ENCODE measurements around the gene ZNF81. TPM values are rescaled to one million over a fixed set of nuclear protein-coding genes. Genes with fewer than 3 reads are reported as not detected.
"Not testable (repeated sequence)": the region's sequence is repeated elsewhere in the genome, so short reads cannot be mapped to it uniquely, and the experiment has no call there.

Gene ZNF81
- under 1 TPM; 0.65 to 0.86 TPM for polyA plus RNA-seq

GRCh38 chrX:47836164-47837072 is at the start of gene ZNF81:
Gene ZNF81 (plus strand): TSS chrX:47836902. CDS start chrX:47846268, 9,366 bp downstream.
- peak within 1 kb of the TSS; percentile 45 to 52 for H3K27ac ChIP-seq (ENCODE audit: low read depth in 2 of 2, low read length in 1 of 2)
- no peaks in the 10 kb centered on the region for H3K4me1 ChIP-seq (ENCODE audit: control insufficient read depth in 2 of 2, insufficient read depth in 2 of 2, low read length in 1 of 2)
- no peaks in the 10 kb centered on the region for H3K36me3 ChIP-seq (ENCODE audit: control insufficient read depth in 2 of 2, insufficient read depth in 2 of 2, low read length in 1 of 2)
- H3K27me3 ChIP-seq (ENCODE audit: control insufficient read depth in 1 of 2, insufficient read depth in 2 of 2, low read length in 2 of 2): peaks cover 0 to 3% of the 10 kb centered on the region in 2 donors
- peak within 1 kb of the TSS; percentile 45 to 54 for H3K4me3 ChIP-seq (ENCODE audit: low read depth in 1 of 2, low read length in 2 of 2)
- no peaks in the 10 kb centered on the region for H3K9me3 ChIP-seq (ENCODE audit: control insufficient read depth in 2 of 2, insufficient read depth in 1 of 2, low read depth in 1 of 2, low read length in 1 of 2)
- WGBS, 2 donors: 1 to 30% methylated on average over 41 of the region's 41 CpGs

- Histone ChIP-seq H3K4me1 (ENCODE audit: control insufficient read depth in 2 of 2, insufficient read depth in 2 of 2, low read length in 1 of 2) (no peaks in the 10 kb centered on the region), H3K9me3 (ENCODE audit: control insufficient read depth in 2 of 2, insufficient read depth in 1 of 2, low read depth in 1 of 2, low read length in 1 of 2) (no peaks in the 10 kb centered on the region), H3K36me3 (ENCODE audit: control insufficient read depth in 2 of 2, insufficient read depth in 2 of 2, low read length in 1 of 2) (no peaks in the 10 kb centered on the region), H3K4me3 (ENCODE audit: low read depth in 1 of 2, low read length in 2 of 2) (no peak overlapping the region), H3K27me3 (ENCODE audit: control insufficient read depth in 1 of 2, insufficient read depth in 2 of 2, low read length in 2 of 2) (no peaks in the 10 kb centered on the region), H3K27ac (ENCODE audit: low read depth in 2 of 2, low read length in 1 of 2) (no peak overlapping the region)
- 48 to 59% methylated on average over 3 of the region's 3 CpGs for WGBS, 2 donors
Observed at GRCh38 chrX:47796433-47796906, 40.2 kb upstream of the ZNF81 start.

- Histone ChIP-seq H3K27me3 (ENCODE audit: control insufficient read depth in 1 of 2, insufficient read depth in 2 of 2, low read length in 2 of 2) (no peaks in the 10 kb centered on the region), H3K4me1 (ENCODE audit: control insufficient read depth in 2 of 2, insufficient read depth in 2 of 2, low read length in 1 of 2) (no peaks in the 10 kb centered on the region), H3K36me3 (ENCODE audit: control insufficient read depth in 2 of 2, insufficient read depth in 2 of 2, low read length in 1 of 2) (no peaks in the 10 kb centered on the region), H3K9me3 (ENCODE audit: control insufficient read depth in 2 of 2, insufficient read depth in 1 of 2, low read depth in 1 of 2, low read length in 1 of 2) (no peaks in the 10 kb centered on the region), H3K4me3 (ENCODE audit: low read depth in 1 of 2, low read length in 2 of 2) (no peak overlapping the region), H3K27ac (ENCODE audit: low read depth in 2 of 2, low read length in 1 of 2) (no peak overlapping the region)
- 54 to 60% methylated on average over 2 of the region's 2 CpGs for WGBS, 2 donors
Observed at GRCh38 chrX:47797084-47797483, 39.6 kb upstream of the ZNF81 start.

- H3K36me3 ChIP-seq (ENCODE audit: control insufficient read depth in 2 of 2, insufficient read depth in 2 of 2, low read length in 1 of 2): no peaks in the 10 kb centered on the region
- H3K9me3 ChIP-seq (ENCODE audit: control insufficient read depth in 2 of 2, insufficient read depth in 1 of 2, low read depth in 1 of 2, low read length in 1 of 2): no peaks in the 10 kb centered on the region
- 67 to 84% methylated on average over 2 of the region's 2 CpGs for WGBS, 2 donors
- no peaks in the 10 kb centered on the region for H3K27me3 ChIP-seq (ENCODE audit: control insufficient read depth in 1 of 2, insufficient read depth in 2 of 2, low read length in 2 of 2)
- H3K4me3 ChIP-seq (ENCODE audit: low read depth in 1 of 2, low read length in 2 of 2): no peak overlapping the region
- H3K27ac ChIP-seq (ENCODE audit: low read depth in 2 of 2, low read length in 1 of 2): no peak overlapping the region
- H3K4me1 ChIP-seq (ENCODE audit: control insufficient read depth in 2 of 2, insufficient read depth in 2 of 2, low read length in 1 of 2): no peaks in the 10 kb centered on the region
Observed at GRCh38 chrX:47798861-47799260, 37.8 kb upstream of the ZNF81 start.

- Histone ChIP-seq H3K27me3 (ENCODE audit: control insufficient read depth in 1 of 2, insufficient read depth in 2 of 2, low read length in 2 of 2) (peaks cover 0 to 2% of the 10 kb centered on the region in 2 donors), H3K4me3 (ENCODE audit: low read depth in 1 of 2, low read length in 2 of 2) (no peak overlapping the region), H3K27ac (ENCODE audit: low read depth in 2 of 2, low read length in 1 of 2) (no peak overlapping the region), H3K36me3 (ENCODE audit: control insufficient read depth in 2 of 2, insufficient read depth in 2 of 2, low read length in 1 of 2) (no peaks in the 10 kb centered on the region), H3K9me3 (ENCODE audit: control insufficient read depth in 2 of 2, insufficient read depth in 1 of 2, low read depth in 1 of 2, low read length in 1 of 2) (no peaks in the 10 kb centered on the region), H3K4me1 (ENCODE audit: control insufficient read depth in 2 of 2, insufficient read depth in 2 of 2, low read length in 1 of 2) (no peaks in the 10 kb centered on the region)
- 77 to 81% methylated on average over 4 of the region's 4 CpGs for WGBS, 2 donors
Observed at GRCh38 chrX:47802589-47802988, 34.1 kb upstream of the ZNF81 start.

- not testable (repeated sequence) for H3K4me1 ChIP-seq (ENCODE audit: control insufficient read depth in 2 of 2, insufficient read depth in 2 of 2, low read length in 1 of 2); H3K27me3 ChIP-seq (ENCODE audit: control insufficient read depth in 1 of 2, insufficient read depth in 2 of 2, low read length in 2 of 2); H3K9me3 ChIP-seq (ENCODE audit: control insufficient read depth in 2 of 2, insufficient read depth in 1 of 2, low read depth in 1 of 2, low read length in 1 of 2); H3K4me3 ChIP-seq (ENCODE audit: low read depth in 1 of 2, low read length in 2 of 2); H3K36me3 ChIP-seq (ENCODE audit: control insufficient read depth in 2 of 2, insufficient read depth in 2 of 2, low read length in 1 of 2); H3K27ac ChIP-seq (ENCODE audit: low read depth in 2 of 2, low read length in 1 of 2)
- WGBS, 2 donors: 54 to 69% methylated on average over 21 of the region's 21 CpGs
Observed at GRCh38 chrX:47803103-47803502, 33.6 kb upstream of the ZNF81 start.

GRCh38 chrX:47804315-47804714 is 32.4 kb upstream of the ZNF81 start:
- H3K36me3 ChIP-seq (ENCODE audit: control insufficient read depth in 2 of 2, insufficient read depth in 2 of 2, low read length in 1 of 2): no peaks in the 10 kb centered on the region
- no peak overlapping the region for H3K27ac ChIP-seq (ENCODE audit: low read depth in 2 of 2, low read length in 1 of 2)
- H3K9me3 ChIP-seq (ENCODE audit: control insufficient read depth in 2 of 2, insufficient read depth in 1 of 2, low read depth in 1 of 2, low read length in 1 of 2): no peaks in the 10 kb centered on the region
- peaks cover 0 to 2% of the 10 kb centered on the region in 2 donors for H3K27me3 ChIP-seq (ENCODE audit: control insufficient read depth in 1 of 2, insufficient read depth in 2 of 2, low read length in 2 of 2)
- WGBS, 2 donors: 92 to 96% methylated on average over 9 of the region's 9 CpGs
- no peak overlapping the region for H3K4me3 ChIP-seq (ENCODE audit: low read depth in 1 of 2, low read length in 2 of 2)
- H3K4me1 ChIP-seq (ENCODE audit: control insufficient read depth in 2 of 2, insufficient read depth in 2 of 2, low read length in 1 of 2): no peaks in the 10 kb centered on the region

- not testable (repeated sequence) for H3K27ac ChIP-seq (ENCODE audit: low read depth in 2 of 2, low read length in 1 of 2); H3K4me1 ChIP-seq (ENCODE audit: control insufficient read depth in 2 of 2, insufficient read depth in 2 of 2, low read length in 1 of 2); H3K4me3 ChIP-seq (ENCODE audit: low read depth in 1 of 2, low read length in 2 of 2); H3K9me3 ChIP-seq (ENCODE audit: control insufficient read depth in 2 of 2, insufficient read depth in 1 of 2, low read depth in 1 of 2, low read length in 1 of 2); H3K27me3 ChIP-seq (ENCODE audit: control insufficient read depth in 1 of 2, insufficient read depth in 2 of 2, low read length in 2 of 2); H3K36me3 ChIP-seq (ENCODE audit: control insufficient read depth in 2 of 2, insufficient read depth in 2 of 2, low read length in 1 of 2)
- 38 to 50% methylated on average over 1 of the region's 1 CpG for WGBS, 2 donors
Observed at GRCh38 chrX:47805844-47806243, 30.9 kb upstream of the ZNF81 start.

- H3K9me3 ChIP-seq (ENCODE audit: control insufficient read depth in 2 of 2, insufficient read depth in 1 of 2, low read depth in 1 of 2, low read length in 1 of 2); H3K4me1 ChIP-seq (ENCODE audit: control insufficient read depth in 2 of 2, insufficient read depth in 2 of 2, low read length in 1 of 2); H3K27ac ChIP-seq (ENCODE audit: low read depth in 2 of 2, low read length in 1 of 2); H3K4me3 ChIP-seq (ENCODE audit: low read depth in 1 of 2, low read length in 2 of 2); H3K36me3 ChIP-seq (ENCODE audit: control insufficient read depth in 2 of 2, insufficient read depth in 2 of 2, low read length in 1 of 2); H3K27me3 ChIP-seq (ENCODE audit: control insufficient read depth in 1 of 2, insufficient read depth in 2 of 2, low read length in 2 of 2): not testable (repeated sequence)
- WGBS, 2 donors: 87 to 88% methylated on average over 11 to 12 of the region's 14 CpGs
Observed at GRCh38 chrX:47806415-47807271, 30.1 kb upstream of the ZNF81 start.
